Measurements from ENCODE around the gene PLEKHM1. TPM values are rescaled to one million over a fixed set of nuclear protein-coding genes. Genes with fewer than 3 reads are reported as not detected.
"Not testable (repeated sequence)": the region's sequence is repeated elsewhere in the genome, so short reads cannot be mapped to it uniquely, and the experiment has no call there.

The PLEKHM1 gene
- 10 to 100 TPM; 20.4 to 21.2 TPM for total RNA-seq

GRCh38 chr17:45490615-45491433, at the start of gene PLEKHM1:
TSS of gene PLEKHM1 (minus strand) at chr17:45490721. CDS start at chr17:45482484, 8,237 bp downstream.
- H3K4me3 Mint-ChIP-seq, result peak within 1 kb of the TSS; percentile 86
- intact Hi-C loops (cut with DNase I, micrococcal nuclease), result loop anchor here in 1 of 2 experiments (2.0 kb wide), 1 partner anchor 94 kb away; no protein-coding TSS in a partner anchor
- POLR2A ChIA-PET; H3K36me3 Mint-ChIP-seq (ENCODE audit: low read depth); H3K27me3 Mint-ChIP-seq; H3K9me3 Mint-ChIP-seq (ENCODE audit: low read depth): not testable (repeated sequence)
- CTCF ChIA-PET, result interaction anchor here (0.6 kb wide), 1 partner anchor 330 kb away, joined by 3 read pairs; no protein-coding TSS in a partner anchor
- DNase-seq, result peak; percentile 91
- H3K27ac Mint-ChIP-seq, result peak within 1 kb of the TSS; percentile 91
- H3K4me1 Mint-ChIP-seq, result peaks cover 22% of the 10 kb centered on the region
- ATAC-seq, result peak; percentile 99

DNA sequence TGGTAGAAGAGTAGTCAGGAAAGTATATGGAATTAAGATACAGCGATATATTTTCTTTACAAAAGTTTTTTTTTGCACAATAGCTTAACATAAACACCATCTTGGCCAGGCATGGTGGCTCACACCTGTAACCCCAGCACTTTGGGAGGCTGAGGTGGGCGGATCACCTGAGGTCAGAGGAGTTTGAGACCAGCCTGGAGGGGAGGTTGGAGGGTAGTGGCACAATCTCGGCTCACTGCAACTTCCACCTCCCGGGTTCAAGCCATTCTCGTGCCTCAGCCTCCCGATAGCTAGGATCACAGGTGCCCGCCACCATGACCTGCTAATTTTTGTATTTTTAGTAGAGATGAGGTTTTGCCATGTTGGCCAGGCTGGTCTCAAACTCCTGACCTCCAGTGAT, 47.6 kb upstream of the PLEKHM1 start:
- H3K36me3 Mint-ChIP-seq (ENCODE audit: low read depth); intact Hi-C loops (cut with DNase I, micrococcal nuclease); CTCF ChIA-PET; H3K27me3 Mint-ChIP-seq; H3K27ac Mint-ChIP-seq; ATAC-seq; H3K9me3 Mint-ChIP-seq (ENCODE audit: low read depth); H3K4me1 Mint-ChIP-seq; DNase-seq; POLR2A ChIA-PET; H3K4me3 Mint-ChIP-seq: not testable (repeated sequence)

- H3K36me3 Mint-ChIP-seq (ENCODE audit: low read depth); POLR2A ChIA-PET; H3K4me1 Mint-ChIP-seq; H3K9me3 Mint-ChIP-seq (ENCODE audit: low read depth); intact Hi-C loops (cut with DNase I, micrococcal nuclease); DNase-seq; H3K27me3 Mint-ChIP-seq; H3K27ac Mint-ChIP-seq; ATAC-seq; H3K4me3 Mint-ChIP-seq: not testable (repeated sequence)
- CTCF ChIA-PET, result interaction anchor here (0.9 kb wide), 1 partner anchor 228 kb away, joined by 3 read pairs; no protein-coding TSS in a partner anchor
Measured at GRCh38 chr17:45506072-45506471, 15.6 kb upstream of the PLEKHM1 start.

GRCh38 chr17:45505183-45505582, 14.7 kb upstream of the PLEKHM1 start:
- H3K9me3 Mint-ChIP-seq (ENCODE audit: low read depth); POLR2A ChIA-PET; H3K4me3 Mint-ChIP-seq; H3K36me3 Mint-ChIP-seq (ENCODE audit: low read depth); DNase-seq; H3K27me3 Mint-ChIP-seq; ATAC-seq; intact Hi-C loops (cut with DNase I, micrococcal nuclease); H3K27ac Mint-ChIP-seq; H3K4me1 Mint-ChIP-seq: not testable (repeated sequence)
- CTCF ChIA-PET, result interaction anchor here (0.9 kb wide), 1 partner anchor 227 kb away, joined by 3 read pairs; no protein-coding TSS in a partner anchor

DNA sequence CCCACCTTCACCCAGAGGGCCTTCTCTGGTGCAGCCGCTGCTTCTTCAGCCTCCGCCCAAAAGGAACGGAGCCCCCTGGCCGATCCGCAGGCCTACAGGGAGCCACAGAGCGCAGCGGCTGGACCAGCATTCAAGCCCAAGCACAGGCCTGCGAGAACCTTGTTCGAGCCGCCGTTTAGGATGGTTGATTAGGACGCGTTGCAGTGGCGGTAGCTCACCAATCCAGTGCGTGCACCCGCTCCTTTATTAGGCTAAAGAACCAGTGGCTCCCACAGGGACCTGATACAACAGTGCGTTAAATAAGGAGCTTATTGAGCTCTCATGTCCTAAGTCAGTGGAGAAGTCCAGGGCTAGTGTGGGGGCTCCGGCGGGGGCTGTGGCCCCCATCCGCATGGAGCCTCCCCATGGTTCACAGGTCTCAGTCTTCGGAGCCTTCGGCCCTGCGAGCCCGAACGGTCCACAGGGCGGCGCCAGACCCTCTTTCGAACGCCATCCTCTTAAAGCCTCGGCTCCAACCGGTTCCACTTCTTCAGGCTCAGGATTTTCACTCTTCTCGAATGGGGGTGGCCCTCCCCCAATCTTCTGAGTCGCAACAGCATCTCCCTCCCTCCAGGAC, 10.7 kb upstream of the PLEKHM1 start:
- peak; percentile 66 for ATAC-seq
- peak; percentile 40 for DNase-seq
- H3K4me3 Mint-ChIP-seq; H3K36me3 Mint-ChIP-seq (ENCODE audit: low read depth); H3K27ac Mint-ChIP-seq; H3K4me1 Mint-ChIP-seq; H3K27me3 Mint-ChIP-seq; POLR2A ChIA-PET; intact Hi-C loops (cut with DNase I, micrococcal nuclease); H3K9me3 Mint-ChIP-seq (ENCODE audit: low read depth); CTCF ChIA-PET: not testable (repeated sequence)

GRCh38 chr17:45500478-45500877, 10.0 kb upstream of the PLEKHM1 start:
- H3K9me3 Mint-ChIP-seq (ENCODE audit: low read depth); H3K36me3 Mint-ChIP-seq (ENCODE audit: low read depth); DNase-seq; POLR2A ChIA-PET; CTCF ChIA-PET; H3K27me3 Mint-ChIP-seq; intact Hi-C loops (cut with DNase I, micrococcal nuclease); H3K27ac Mint-ChIP-seq; ATAC-seq; H3K4me3 Mint-ChIP-seq; H3K4me1 Mint-ChIP-seq: not testable (repeated sequence)

DNA sequence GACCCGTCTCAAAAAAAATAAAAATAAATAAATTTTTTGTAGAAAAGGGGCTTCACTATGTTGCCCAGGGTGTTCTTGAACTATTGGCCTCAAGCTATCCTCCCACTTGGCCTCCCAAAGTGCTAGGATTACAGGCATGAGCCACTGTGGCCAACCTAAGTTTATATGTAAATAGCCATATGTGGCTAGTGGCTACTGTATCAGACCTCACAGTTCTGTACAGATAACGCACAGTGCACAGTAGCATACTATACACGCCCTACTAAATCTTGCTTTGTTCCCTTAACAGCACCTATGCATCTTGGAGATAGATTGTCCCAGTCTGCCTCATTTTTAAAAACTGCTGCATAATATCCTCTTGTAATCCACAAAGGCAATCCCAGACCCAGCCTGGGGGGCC, 8.7 kb upstream of the PLEKHM1 start:
- H3K4me3 Mint-ChIP-seq; ATAC-seq; H3K27me3 Mint-ChIP-seq; H3K9me3 Mint-ChIP-seq (ENCODE audit: low read depth); POLR2A ChIA-PET; H3K27ac Mint-ChIP-seq; DNase-seq; H3K36me3 Mint-ChIP-seq (ENCODE audit: low read depth); CTCF ChIA-PET; H3K4me1 Mint-ChIP-seq; intact Hi-C loops (cut with DNase I, micrococcal nuclease): not testable (repeated sequence)

GRCh38 chr17:45498377-45498776, 7.9 kb upstream of the PLEKHM1 start:
- H3K27me3 Mint-ChIP-seq, H3K27ac Mint-ChIP-seq: not testable (repeated sequence)

DNA sequence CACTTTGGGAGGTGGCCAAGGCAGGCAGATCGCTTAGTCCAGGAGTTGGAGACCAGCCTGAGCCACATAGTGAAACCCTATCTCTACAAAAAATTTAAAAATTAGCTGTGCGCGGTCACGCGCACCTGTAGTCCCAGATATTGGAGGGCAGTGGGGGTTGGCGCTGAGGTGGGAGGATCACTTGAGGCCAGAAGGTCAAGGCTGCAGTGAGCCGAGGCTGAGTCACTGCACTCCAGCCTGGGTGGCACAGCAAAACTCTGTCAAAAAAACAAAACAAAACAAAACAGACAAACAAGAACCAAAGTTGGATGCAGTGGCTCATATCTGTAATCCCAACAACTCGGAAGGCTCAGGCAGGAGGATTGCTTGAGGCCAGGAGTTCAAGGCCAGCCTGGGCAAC, 6.9 kb upstream of the PLEKHM1 start:
- H3K4me1 Mint-ChIP-seq; DNase-seq; ATAC-seq; CTCF ChIA-PET; H3K27me3 Mint-ChIP-seq; H3K36me3 Mint-ChIP-seq (ENCODE audit: low read depth); POLR2A ChIA-PET; H3K4me3 Mint-ChIP-seq; H3K9me3 Mint-ChIP-seq (ENCODE audit: low read depth); intact Hi-C loops (cut with DNase I, micrococcal nuclease); H3K27ac Mint-ChIP-seq: not testable (repeated sequence)

More at GRCh38 chr17:45498377-45498776, 7.9 kb upstream of the PLEKHM1 start:
- intact Hi-C loops (cut with DNase I, micrococcal nuclease); CTCF ChIA-PET; POLR2A ChIA-PET; H3K4me3 Mint-ChIP-seq; H3K9me3 Mint-ChIP-seq (ENCODE audit: low read depth); ATAC-seq; DNase-seq; H3K4me1 Mint-ChIP-seq; H3K36me3 Mint-ChIP-seq (ENCODE audit: low read depth): not testable (repeated sequence)

DNA sequence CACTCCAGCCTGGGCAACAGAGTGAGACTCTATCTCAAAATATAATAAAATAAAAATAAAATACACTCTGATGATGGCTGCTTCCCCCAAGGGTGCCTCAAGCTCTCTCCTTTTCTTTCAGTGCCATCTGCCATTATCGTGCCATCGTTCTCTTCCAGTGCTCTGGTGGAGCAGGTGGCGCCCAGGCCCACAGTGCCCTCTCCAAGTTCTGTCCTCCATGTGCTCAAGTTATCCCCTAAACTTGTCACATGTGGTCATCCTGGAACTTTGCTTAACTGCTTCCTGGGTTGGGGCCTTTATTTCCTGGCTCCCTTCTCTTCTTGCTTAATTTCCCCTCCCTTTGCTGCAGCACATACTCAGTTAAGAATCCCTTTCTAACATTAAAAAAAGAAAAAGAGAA, 6.0 kb upstream of the PLEKHM1 start:
- H3K36me3 Mint-ChIP-seq (ENCODE audit: low read depth); H3K27me3 Mint-ChIP-seq; H3K27ac Mint-ChIP-seq; CTCF ChIA-PET; H3K9me3 Mint-ChIP-seq (ENCODE audit: low read depth); intact Hi-C loops (cut with DNase I, micrococcal nuclease); DNase-seq; H3K4me1 Mint-ChIP-seq; POLR2A ChIA-PET; ATAC-seq; H3K4me3 Mint-ChIP-seq: not testable (repeated sequence)

DNA sequence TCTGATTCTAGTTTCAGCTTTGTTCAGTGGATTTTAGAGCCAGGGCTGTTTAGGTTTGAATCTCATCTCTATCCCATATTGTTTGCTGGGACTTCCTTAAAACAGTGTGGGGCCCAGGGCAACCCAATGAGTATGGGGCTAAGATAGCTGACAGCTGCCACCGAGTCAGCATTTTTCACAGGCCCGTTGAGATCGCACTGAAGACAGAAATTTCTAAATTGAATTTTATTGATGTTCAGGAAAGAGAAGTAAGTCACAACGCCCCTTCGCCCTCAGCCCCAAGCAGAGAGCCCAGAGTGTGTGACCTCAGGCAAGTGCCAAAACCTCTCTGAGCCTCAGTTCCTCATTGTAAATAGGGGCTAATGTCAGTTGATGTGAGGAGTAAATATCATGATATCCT, 4.0 kb upstream of the PLEKHM1 start:
- H3K27me3 Mint-ChIP-seq; H3K36me3 Mint-ChIP-seq (ENCODE audit: low read depth); POLR2A ChIA-PET; DNase-seq; H3K4me1 Mint-ChIP-seq; H3K4me3 Mint-ChIP-seq; H3K9me3 Mint-ChIP-seq (ENCODE audit: low read depth); intact Hi-C loops (cut with DNase I, micrococcal nuclease); ATAC-seq; H3K27ac Mint-ChIP-seq: not testable (repeated sequence)
- CTCF ChIA-PET, result interaction anchor here (0.7 kb wide), 1 partner anchor 161 kb away, joined by 3 read pairs; no protein-coding TSS in a partner anchor

- H3K4me1 Mint-ChIP-seq, result peaks cover 22% of the 10 kb centered on the region
- ATAC-seq; DNase-seq; H3K27me3 Mint-ChIP-seq; H3K27ac Mint-ChIP-seq; POLR2A ChIA-PET; H3K9me3 Mint-ChIP-seq (ENCODE audit: low read depth); H3K4me3 Mint-ChIP-seq; H3K36me3 Mint-ChIP-seq (ENCODE audit: low read depth); CTCF ChIA-PET; intact Hi-C loops (cut with DNase I, micrococcal nuclease): not testable (repeated sequence)
Measured at GRCh38 chr17:45492156-45492555, 1.6 kb upstream of the PLEKHM1 start.
